Hepatocyte (in vitro differentiated cells): Measurements from ENCODE around the gene HLA-DMB.

ENCODE experiments used
- EZH2 ChIP-seq: fragments of 200-600 bp; sonication (generic); IDR thresholded peaks from 2 replicates; pipeline ENCODE4 v1.6.1; 2016; ENCODE audit warnings: antibody characterized with exemption, mild to moderate bottlenecking, borderline replicate concordance
- EZH2phosphoT487 ChIP-seq: fragments of 200-600 bp; sonication (generic); IDR thresholded peaks from one replicate; pipeline ENCODE4 v1.6.1; 2018; ENCODE audit warnings: antibody characterized with exemption, mild to moderate bottlenecking, low read depth, moderate library complexity; ENCODE audit not compliant: unreplicated experiment, severe bottlenecking
- TF ChIP-seq, protein P1 (sequence below): fragments of 200-600 bp; sonication (generic); IDR thresholded peaks from 2 replicates; pipeline ENCODE4 v1.5.1; 2016; ENCODE audit warnings: antibody characterized with exemption, mild to moderate bottlenecking; ENCODE audit not compliant: poor library complexity

DNA sequence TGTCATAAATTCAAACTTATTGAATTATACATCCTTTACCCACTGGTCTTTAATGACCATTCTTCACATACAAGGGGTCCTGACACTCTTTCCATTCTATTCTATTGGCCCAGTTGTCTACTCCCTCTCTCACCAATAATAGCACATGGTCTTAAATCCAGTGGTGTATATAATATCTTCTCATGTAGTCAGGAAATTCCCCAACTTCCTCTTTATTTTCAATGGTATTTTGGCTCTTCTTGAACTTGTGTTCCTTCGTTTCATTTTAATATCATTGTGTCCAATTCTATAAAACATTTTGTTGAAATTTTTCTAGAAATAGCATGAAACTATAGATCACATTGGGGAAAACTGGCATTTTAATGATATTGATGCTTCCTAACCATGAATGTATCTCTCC, 50.0 kb downstream of the HLA-DMB start:
- TF ChIP-seq, protein P1, sequence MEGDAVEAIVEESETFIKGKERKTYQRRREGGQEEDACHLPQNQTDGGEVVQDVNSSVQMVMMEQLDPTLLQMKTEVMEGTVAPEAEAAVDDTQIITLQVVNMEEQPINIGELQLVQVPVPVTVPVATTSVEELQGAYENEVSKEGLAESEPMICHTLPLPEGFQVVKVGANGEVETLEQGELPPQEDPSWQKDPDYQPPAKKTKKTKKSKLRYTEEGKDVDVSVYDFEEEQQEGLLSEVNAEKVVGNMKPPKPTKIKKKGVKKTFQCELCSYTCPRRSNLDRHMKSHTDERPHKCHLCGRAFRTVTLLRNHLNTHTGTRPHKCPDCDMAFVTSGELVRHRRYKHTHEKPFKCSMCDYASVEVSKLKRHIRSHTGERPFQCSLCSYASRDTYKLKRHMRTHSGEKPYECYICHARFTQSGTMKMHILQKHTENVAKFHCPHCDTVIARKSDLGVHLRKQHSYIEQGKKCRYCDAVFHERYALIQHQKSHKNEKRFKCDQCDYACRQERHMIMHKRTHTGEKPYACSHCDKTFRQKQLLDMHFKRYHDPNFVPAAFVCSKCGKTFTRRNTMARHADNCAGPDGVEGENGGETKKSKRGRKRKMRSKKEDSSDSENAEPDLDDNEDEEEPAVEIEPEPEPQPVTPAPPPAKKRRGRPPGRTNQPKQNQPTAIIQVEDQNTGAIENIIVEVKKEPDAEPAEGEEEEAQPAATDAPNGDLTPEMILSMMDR = no peak
- TF ChIP-seq EZH2 (no peak), EZH2phosphoT487 (no peak)
